Measurements from ENCODE around the gene DDX55. TPM values are rescaled to one million over a fixed set of nuclear protein-coding genes. Genes with fewer than 3 reads are reported as not detected.
"Not testable (repeated sequence)": the region's sequence is repeated elsewhere in the genome, so short reads cannot be mapped to it uniquely, and the experiment has no call there.

DDX55 gene
- 10 to 100 TPM in 2 of 4 donors, 1 to 10 TPM in 2; 8.3 to 34.1 (median 9.9) TPM for polyA plus RNA-seq
- long read RNA-seq, donor 1, partial matches to known transcripts: 30 of 31 reads
- long read RNA-seq, donor 1, other reads (novel, unspliced or antisense): 0 of 31 reads
- long read RNA-seq, donor 2, partial matches to known transcripts: 0 of 1 reads
- long read RNA-seq, donor 2, other reads (novel, unspliced or antisense): 0 of 1 reads
- long read RNA-seq, donor 3, partial matches to known transcripts: 30 of 33 reads
- long read RNA-seq, donor 3, other reads (novel, unspliced or antisense): 0 of 33 reads
- long read RNA-seq, donor 4: 0 reads
- long read RNA-seq, donor 5, partial matches to known transcripts: 9 of 10 reads
- long read RNA-seq, donor 5, other reads (novel, unspliced or antisense): 0 of 10 reads
- long read RNA-seq, donor 6, partial matches to known transcripts: 12 of 13 reads
- long read RNA-seq, donor 6, other reads (novel, unspliced or antisense): 0 of 13 reads
- long read RNA-seq, donor 7: 0 reads
- long read RNA-seq, donor 8, partial matches to known transcripts: 0 of 1 reads
- long read RNA-seq, donor 8, other reads (novel, unspliced or antisense): 0 of 1 reads
- long read RNA-seq, donor 9, partial matches to known transcripts: 5 of 5 reads
- long read RNA-seq, donor 9, other reads (novel, unspliced or antisense): 0 of 5 reads
- long read RNA-seq, donor 10, partial matches to known transcripts: 14 of 15 reads
- long read RNA-seq, donor 10, other reads (novel, unspliced or antisense): 0 of 15 reads

- Histone ChIP-seq H3K4me1 (ENCODE audit: control insufficient read depth in 3 of 3, insufficient read depth in 2 of 3, low read depth in 1 of 3, low read length in 2 of 3) (peaks cover 0 to 6% (median 5%) of the 10 kb centered on the region in 3 donors), H3K4me3 (ENCODE audit: low read depth in 1 of 3, low read length in 3 of 3) (peak within 1 kb of the TSS; percentile 89 to 97 (median 90)), H3K9me3 (ENCODE audit: control insufficient read depth in 2 of 2, insufficient read depth in 1 of 2, low read depth in 1 of 2, low read length in 1 of 2) (no peaks in the 10 kb centered on the region), H3K27me3 (ENCODE audit: control insufficient read depth in 3 of 3, insufficient read depth in 3 of 3, low read length in 3 of 3) (no peaks in the 10 kb centered on the region), H3K36me3 (ENCODE audit: control insufficient read depth in 3 of 3, insufficient read depth in 2 of 3, low read depth in 1 of 3, low read length in 3 of 3) (peaks cover 2 to 34% (median 3%) of the 10 kb centered on the region in 3 donors), H3K27ac (ENCODE audit: low read depth in 1 of 3, low read length in 2 of 3) (peak within 1 kb of the TSS; percentile 71 to 93 (median 79))
- DNase-seq (peak; percentile 87 to 95), FAIRE-seq (no peak)
- WGBS, 3 donors: 0 to 1% (median 0%) methylated on average over 75 to 81 of the region's 81 CpGs
Measured at GRCh38 chr12:123601602-123602489, at the start of gene DDX55. Gene DDX55, plus strand, starts transcription at chr12:123602099. Its CDS starts 50 bp downstream, at chr12:123602149.

GRCh38 chr12:123554136-123554535 is 47.8 kb upstream of the DDX55 start:
- not testable (repeated sequence) for H3K9me3 ChIP-seq (ENCODE audit: control insufficient read depth in 2 of 2, insufficient read depth in 1 of 2, low read depth in 1 of 2, low read length in 1 of 2); H3K27me3 ChIP-seq (ENCODE audit: control insufficient read depth in 3 of 3, insufficient read depth in 3 of 3, low read length in 3 of 3); DNase-seq; H3K4me3 ChIP-seq (ENCODE audit: low read depth in 1 of 3, low read length in 3 of 3); H3K36me3 ChIP-seq (ENCODE audit: control insufficient read depth in 3 of 3, insufficient read depth in 2 of 3, low read depth in 1 of 3, low read length in 3 of 3); H3K27ac ChIP-seq (ENCODE audit: low read depth in 1 of 3, low read length in 2 of 3); H3K4me1 ChIP-seq (ENCODE audit: control insufficient read depth in 3 of 3, insufficient read depth in 2 of 3, low read depth in 1 of 3, low read length in 2 of 3); FAIRE-seq
- WGBS, 3 donors: 52 to 65% (median 57%) methylated on average over 2 of the region's 2 CpGs

GRCh38 chr12:123554843-123555242 is 47.1 kb upstream of the DDX55 start:
- not testable (repeated sequence) for H3K4me1 ChIP-seq (ENCODE audit: control insufficient read depth in 3 of 3, insufficient read depth in 2 of 3, low read depth in 1 of 3, low read length in 2 of 3); H3K27ac ChIP-seq (ENCODE audit: low read depth in 1 of 3, low read length in 2 of 3); DNase-seq; H3K9me3 ChIP-seq (ENCODE audit: control insufficient read depth in 2 of 2, insufficient read depth in 1 of 2, low read depth in 1 of 2, low read length in 1 of 2); H3K4me3 ChIP-seq (ENCODE audit: low read depth in 1 of 3, low read length in 3 of 3); H3K27me3 ChIP-seq (ENCODE audit: control insufficient read depth in 3 of 3, insufficient read depth in 3 of 3, low read length in 3 of 3); H3K36me3 ChIP-seq (ENCODE audit: control insufficient read depth in 3 of 3, insufficient read depth in 2 of 3, low read depth in 1 of 3, low read length in 3 of 3); FAIRE-seq
- 89 to 93% (median 93%) methylated on average over 5 of the region's 5 CpGs for WGBS, 3 donors

- WGBS, 3 donors: 92 to 95% (median 95%) methylated on average over 14 of the region's 14 CpGs
- FAIRE-seq; H3K4me3 ChIP-seq (ENCODE audit: low read depth in 1 of 3, low read length in 3 of 3); H3K27ac ChIP-seq (ENCODE audit: low read depth in 1 of 3, low read length in 2 of 3); DNase-seq; H3K36me3 ChIP-seq (ENCODE audit: control insufficient read depth in 3 of 3, insufficient read depth in 2 of 3, low read depth in 1 of 3, low read length in 3 of 3); H3K9me3 ChIP-seq (ENCODE audit: control insufficient read depth in 2 of 2, insufficient read depth in 1 of 2, low read depth in 1 of 2, low read length in 1 of 2); H3K4me1 ChIP-seq (ENCODE audit: control insufficient read depth in 3 of 3, insufficient read depth in 2 of 3, low read depth in 1 of 3, low read length in 2 of 3); H3K27me3 ChIP-seq (ENCODE audit: control insufficient read depth in 3 of 3, insufficient read depth in 3 of 3, low read length in 3 of 3): not testable (repeated sequence)
Measured at GRCh38 chr12:123558487-123558886, 43.4 kb upstream of the DDX55 start.

- DNase-seq (no peak), FAIRE-seq (no peak)
- Histone ChIP-seq H3K4me1 (ENCODE audit: control insufficient read depth in 3 of 3, insufficient read depth in 2 of 3, low read depth in 1 of 3, low read length in 2 of 3) (no peaks in the 10 kb centered on the region), H3K9me3 (ENCODE audit: control insufficient read depth in 2 of 2, insufficient read depth in 1 of 2, low read depth in 1 of 2, low read length in 1 of 2) (no peaks in the 10 kb centered on the region), H3K36me3 (ENCODE audit: control insufficient read depth in 3 of 3, insufficient read depth in 2 of 3, low read depth in 1 of 3, low read length in 3 of 3) (no peaks in the 10 kb centered on the region), H3K27me3 (ENCODE audit: control insufficient read depth in 3 of 3, insufficient read depth in 3 of 3, low read length in 3 of 3) (no peaks in the 10 kb centered on the region), H3K27ac (ENCODE audit: low read depth in 1 of 3, low read length in 2 of 3) (no peak overlapping the region), H3K4me3 (ENCODE audit: low read depth in 1 of 3, low read length in 3 of 3) (no peak overlapping the region)
- WGBS, 3 donors: 45 to 80% (median 61%) methylated on average over 3 of the region's 3 CpGs
Measured at GRCh38 chr12:123559468-123559867, 42.4 kb upstream of the DDX55 start.

- 25 to 37% (median 32%) methylated on average over 4 of the region's 4 CpGs for WGBS, 3 donors
- Histone ChIP-seq H3K4me1 (ENCODE audit: control insufficient read depth in 3 of 3, insufficient read depth in 2 of 3, low read depth in 1 of 3, low read length in 2 of 3) (no peaks in the 10 kb centered on the region), H3K9me3 (ENCODE audit: control insufficient read depth in 2 of 2, insufficient read depth in 1 of 2, low read depth in 1 of 2, low read length in 1 of 2) (peaks cover 0 to 6% of the 10 kb centered on the region in 2 donors), H3K36me3 (ENCODE audit: control insufficient read depth in 3 of 3, insufficient read depth in 2 of 3, low read depth in 1 of 3, low read length in 3 of 3) (peaks cover 0 to 5% (median 0%) of the 10 kb centered on the region in 3 donors), H3K4me3 (ENCODE audit: low read depth in 1 of 3, low read length in 3 of 3) (no peak overlapping the region), H3K27ac (ENCODE audit: low read depth in 1 of 3, low read length in 2 of 3) (no peak overlapping the region), H3K27me3 (ENCODE audit: control insufficient read depth in 3 of 3, insufficient read depth in 3 of 3, low read length in 3 of 3) (peaks cover 0 to 3% (median 0%) of the 10 kb centered on the region in 3 donors)
- DNase-seq: peak; percentile 30 to 49
- no peak for FAIRE-seq
Measured at GRCh38 chr12:123571343-123571813, 30.5 kb upstream of the DDX55 start.

GRCh38 chr12:123572391-123572790 is 29.5 kb upstream of the DDX55 start:
- Histone ChIP-seq H3K36me3 (ENCODE audit: control insufficient read depth in 3 of 3, insufficient read depth in 2 of 3, low read depth in 1 of 3, low read length in 3 of 3) (peaks cover 0 to 8% (median 0%) of the 10 kb centered on the region in 3 donors), H3K27me3 (ENCODE audit: control insufficient read depth in 3 of 3, insufficient read depth in 3 of 3, low read length in 3 of 3) (peaks cover 0 to 3% (median 0%) of the 10 kb centered on the region in 3 donors), H3K4me3 (ENCODE audit: low read depth in 1 of 3, low read length in 3 of 3) (no peak overlapping the region), H3K4me1 (ENCODE audit: control insufficient read depth in 3 of 3, insufficient read depth in 2 of 3, low read depth in 1 of 3, low read length in 2 of 3) (no peaks in the 10 kb centered on the region), H3K9me3 (ENCODE audit: control insufficient read depth in 2 of 2, insufficient read depth in 1 of 2, low read depth in 1 of 2, low read length in 1 of 2) (peaks cover 0 to 6% of the 10 kb centered on the region in 2 donors), H3K27ac (ENCODE audit: low read depth in 1 of 3, low read length in 2 of 3) (no peak overlapping the region)
- DNase-seq (no peak), FAIRE-seq (no peak)
- WGBS, 3 donors: 53 to 68% (median 61%) methylated on average over 2 of the region's 2 CpGs

GRCh38 chr12:123573870-123574269 is 28.0 kb upstream of the DDX55 start:
- Histone ChIP-seq H3K9me3 (ENCODE audit: control insufficient read depth in 2 of 2, insufficient read depth in 1 of 2, low read depth in 1 of 2, low read length in 1 of 2) (peaks cover 0 to 6% of the 10 kb centered on the region in 2 donors), H3K27me3 (ENCODE audit: control insufficient read depth in 3 of 3, insufficient read depth in 3 of 3, low read length in 3 of 3) (peaks cover 0 to 3% (median 0%) of the 10 kb centered on the region in 3 donors), H3K4me3 (ENCODE audit: low read depth in 1 of 3, low read length in 3 of 3) (no peak overlapping the region), H3K27ac (ENCODE audit: low read depth in 1 of 3, low read length in 2 of 3) (no peak overlapping the region), H3K36me3 (ENCODE audit: control insufficient read depth in 3 of 3, insufficient read depth in 2 of 3, low read depth in 1 of 3, low read length in 3 of 3) (peaks cover 0 to 8% (median 0%) of the 10 kb centered on the region in 3 donors), H3K4me1 (ENCODE audit: control insufficient read depth in 3 of 3, insufficient read depth in 2 of 3, low read depth in 1 of 3, low read length in 2 of 3) (no peaks in the 10 kb centered on the region)
- WGBS, 3 donors: 20 to 38% (median 33%) methylated on average over 4 of the region's 4 CpGs
- DNase-seq: no peak
- no peak for FAIRE-seq
